ENCODE results near the gene FAM241A.
"Not testable (repeated sequence)": the region's sequence is repeated elsewhere in the genome, so short reads cannot be mapped to it uniquely, and the experiment has no call there.

FAM241A gene

GRCh38 chr4:112171051-112171763 lies 26.0 kb downstream of the FAM241A start:
- FAIRE-seq; DNase-seq (ENCODE audit: insufficient read length, low spot score): not testable (repeated sequence)

- DNase-seq (ENCODE audit: insufficient read length, low spot score) (no peak), FAIRE-seq (no peak)
Observed at GRCh38 chr4:112172180-112172579, 26.9 kb downstream of the FAM241A start.

- FAIRE-seq (no peak), DNase-seq (ENCODE audit: insufficient read length, low spot score) (no peak)
Observed at GRCh38 chr4:112173593-112174558, 28.6 kb downstream of the FAM241A start.

- FAIRE-seq: no peak
Observed at GRCh38 chr4:112175840-112176239, 30.6 kb downstream of the FAM241A start.

GRCh38 chr4:112176596-112176995 lies 31.3 kb downstream of the FAM241A start:
- DNase-seq (ENCODE audit: insufficient read length, low spot score): no peak

More at GRCh38 chr4:112175840-112176239, 30.6 kb downstream of the FAM241A start:
- no peak for DNase-seq (ENCODE audit: insufficient read length, low spot score)

GRCh38 chr4:112178741-112179140 lies 33.5 kb downstream of the FAM241A start:
- DNase-seq (ENCODE audit: insufficient read length, low spot score); FAIRE-seq: not testable (repeated sequence)

More at GRCh38 chr4:112176596-112176995, 31.3 kb downstream of the FAM241A start:
- FAIRE-seq: no peak

GRCh38 chr4:112181358-112182000 lies 36.2 kb downstream of the FAM241A start:
- DNase-seq (ENCODE audit: insufficient read length, low spot score): no peak
- no peak for FAIRE-seq

- DNase-seq (ENCODE audit: insufficient read length, low spot score): no peak
- FAIRE-seq: no peak
Observed at GRCh38 chr4:112182604-112183003, 37.4 kb downstream of the FAM241A start.

GRCh38 chr4:112183252-112183651 lies 38.0 kb downstream of the FAM241A start:
- DNase-seq (ENCODE audit: insufficient read length, low spot score): no peak
- no peak for FAIRE-seq

GRCh38 chr4:112184438-112184837 lies 39.2 kb downstream of the FAM241A start:
- FAIRE-seq (no peak), DNase-seq (ENCODE audit: insufficient read length, low spot score) (no peak)

GRCh38 chr4:112185334-112185733 lies 40.1 kb downstream of the FAM241A start:
- FAIRE-seq (no peak), DNase-seq (ENCODE audit: insufficient read length, low spot score) (no peak)

GRCh38 chr4:112185740-112186670 lies 40.8 kb downstream of the FAM241A start:
- FAIRE-seq: peak; percentile 37
- no peak for DNase-seq (ENCODE audit: insufficient read length, low spot score)

- DNase-seq (ENCODE audit: insufficient read length, low spot score) (no peak), FAIRE-seq (no peak)
Observed at GRCh38 chr4:112189754-112190153, 44.5 kb downstream of the FAM241A start.

- FAIRE-seq: no peak
- DNase-seq (ENCODE audit: insufficient read length, low spot score): no peak
Observed at GRCh38 chr4:112190684-112191083, 45.4 kb downstream of the FAM241A start.

- DNase-seq (ENCODE audit: insufficient read length, low spot score) (no peak), FAIRE-seq (no peak)
Observed at GRCh38 chr4:112196461-112196860, 51.2 kb downstream of the FAM241A start.

GRCh38 chr4:112199041-112199440 lies 53.8 kb downstream of the FAM241A start:
- DNase-seq (ENCODE audit: insufficient read length, low spot score) (no peak), FAIRE-seq (peak; percentile 49)

GRCh38 chr4:112201915-112202505 lies 56.8 kb downstream of the FAM241A start:
- no peak for FAIRE-seq
- DNase-seq (ENCODE audit: insufficient read length, low spot score): no peak

GRCh38 chr4:112203593-112203992 lies 58.3 kb downstream of the FAM241A start:
- no peak for DNase-seq (ENCODE audit: insufficient read length, low spot score)
- FAIRE-seq: peak; percentile 45

- peak; percentile 60 for FAIRE-seq
Observed at GRCh38 chr4:112206431-112206830, 61.2 kb downstream of the FAM241A start.

More at GRCh38 chr4:112206431-112206830, 61.2 kb downstream of the FAM241A start:
- no peak for DNase-seq (ENCODE audit: insufficient read length, low spot score)

Data from GM19239 (cell line).